Mammary epithelial cell (primary cell): ENCODE data around the gene CACNA1A.

ENCODE experiments used
- CTCF ChIP-seq, 2 donors: IDR thresholded peaks in 1 of 2; conservative IDR thresholded peaks in 1 of 2; 2 replicates each; pipeline ENCODE4 v1.5.1; 2011 to 2012; ENCODE audit warnings: inconsistent platforms in 2 of 2, low read length in 2 of 2, mild to moderate bottlenecking in 2 of 2, control low read depth in 1 of 2, low read depth in 1 of 2; ENCODE audit not compliant: insufficient read depth in 1 of 2; ENCODE audit errors: extremely low read depth in 1 of 2
- EZH2 ChIP-seq: IDR thresholded peaks from 2 replicates; pipeline ENCODE4 v1.6.1; 2012; ENCODE audit warnings: low read length, inconsistent platforms, borderline replicate concordance

- TF ChIP-seq CTCF (conservative IDR thresholded peaks at IDR 0.05 in 1 of 2, IDR thresholded peaks at IDR 0.05 in 1 of 2; ENCODE audit: extremely low read depth in 1 of 2, insufficient read depth in 1 of 2, low read depth in 1 of 2, low read length in 2 of 2) = no peak
- TF ChIP-seq EZH2 = no peak
Measured at GRCh38 chr19:13427273-13428051, 78.8 kb downstream of the CACNA1A start.
